Heart left ventricle (tissue), 13 donors: Measurements from ENCODE around the gene KCNN3.

ENCODE experiments used
- CTCF ChIP-seq, 12 donors: fragments of 200-600 bp; sonication (generic) in 4 of 12; IDR thresholded peaks; one replicate each; pipeline versions ENCODE4 v1.5.0 to v1.8.0; 2018 to 2022; ENCODE audit warnings: antibody characterized with exemption in 12 of 12, mild to moderate bottlenecking in 5 of 12
- POLR2A ChIP-seq, 2 donors: fragments of 450-650 bp; IDR thresholded peaks; one replicate each; pipeline ENCODE4 v1.6.1; 2017; ENCODE audit warnings: antibody characterized with exemption in 2 of 2, mild to moderate bottlenecking in 2 of 2, moderate library complexity in 2 of 2
- donor health status: ischemic (EF 13 %, LVEDD 7.1; RV severe dilation, severe dysfunction).
- donor health status: DM: no; HTN: yes; CAD: no.
- donor health status: DM: no; HTN: no; CAD: no.
- donor health status: ischemic (EF 25% LVEDD 6.9; RV normal size, moderate dysfunction).
- donor health status: ischemic (EF 25% LVEDD 5.7; RV mildly dilated, moderate dysfunction).
- donor health status: ischemic (EF 35%, LVEDD 5.7; RV mildly dilated, moderate dysfunction).
- donor health status: nonischemic (EF 11% LVEDD 7.7; RV severe dilation, severe dysfunction).
- donor health status: DM: yes; HTN: yes; CAD: no.
- donor health status: PGD.
- donor health status: ischemic (EF 29% LVEDD 5.4; RV normal size, mild dysfunction).
- donor health status: nonischemic (EF 23%, LVEDD 6.1; RV moderate dilation, normal function).

GRCh38 chr1:154747380-154747739, 122.7 kb downstream of the KCNN3 start:
- TF ChIP-seq CTCF (IDR thresholded peaks at IDR 0.05) (no peak), POLR2A (IDR thresholded peaks at IDR 0.05) (no peak)
